H1 (cell line): ENCODE measurements around the gene UQCC3. TPM values are rescaled to one million over a fixed set of nuclear protein-coding genes. Genes with fewer than 3 reads are reported as not detected.

Experiments used
- CTCF ChIA-PET: fragments of 300-600 bp; sonication (Branson Sonifier 250); formaldehyde crosslinking; loops from one replicate; lab custom pipeline; 2021; ENCODE audit not compliant: partially characterized antibody; lab: Charles Lee
- POLR2A ChIA-PET: fragments of 300-600 bp; sonication (Branson Sonifier 250); formaldehyde crosslinking; loops from one replicate; lab custom pipeline; 2021; ENCODE audit warnings: inconsistent platforms; ENCODE audit not compliant: partially characterized antibody; lab: Charles Lee
- DNase-seq, 2 experiments: peaks; one replicate each; pipeline versions ENCODE4 v3.0.0 to v3.0.0-alpha.2; 2010 to 2022; ENCODE audit warnings: low spot score in 2 of 2, low read depth in 1 of 2, mixed read lengths in 1 of 2
- FAIRE-seq: peaks from 2 replicates; lab custom pipeline; 2011; peaks lifted over from hg19 to GRCh38; lab: Jason Lieb, UNC
- H2AFZ ChIP-seq: 2 replicates; pipeline ENCODE4 v1.8.1; 2012; ENCODE audit warnings: low read length, inconsistent platforms
- H2AK5ac ChIP-seq: 2 replicates; pipeline ENCODE4 v1.6.1; 2013; ENCODE audit warnings: low read depth, low read length
- H2BK120ac ChIP-seq: replicated peaks from 2 replicates; pipeline ENCODE3; 2013; ENCODE audit warnings: low read depth, low read length, inconsistent platforms
- H2BK12ac ChIP-seq: 2 replicates; pipeline ENCODE4 v1.6.1; 2013; ENCODE audit warnings: low read depth, low read length
- H2BK15ac ChIP-seq: 2 replicates; pipeline ENCODE4 v1.6.1; 2013; ENCODE audit warnings: low read length
- H2BK20ac ChIP-seq: 2 replicates; pipeline ENCODE4 v1.6.1; 2013; ENCODE audit warnings: low read length
- H2BK5ac ChIP-seq: 2 replicates; pipeline ENCODE4 v1.6.1; 2013; ENCODE audit warnings: low read depth, low read length
- H3K14ac ChIP-seq: 2 replicates; pipeline ENCODE4 v1.6.1; 2013; ENCODE audit warnings: inconsistent platforms; ENCODE audit not compliant: insufficient read length
- H3K18ac ChIP-seq: 2 replicates; pipeline ENCODE4 v1.6.1; 2013; ENCODE audit warnings: low read length; ENCODE audit errors: extremely low read depth
- H3K23ac ChIP-seq: 2 replicates; pipeline ENCODE4 v1.6.1; 2013; ENCODE audit warnings: inconsistent platforms; ENCODE audit not compliant: insufficient read length
- H3K23me2 ChIP-seq: 2 replicates; pipeline ENCODE4 v1.6.1; 2013; ENCODE audit warnings: low read depth, low read length
- H3K27ac ChIP-seq: 2 replicates; pipeline ENCODE4 v1.6.1; 2011; ENCODE audit warnings: low read depth, low read length, inconsistent platforms
- H3K27me3 ChIP-seq, 4 experiments: replicated peaks in 1 of 4; 1 replicate in 1 of 4; 2 replicates in 3 of 4; pipeline versions ENCODE4 v1.6.1 to v1.8.1; 2011 to 2013; ENCODE audit warnings: low read length in 3 of 4, mild to moderate bottlenecking in 3 of 4, inconsistent platforms in 2 of 4, mixed read lengths in 2 of 4, moderate library complexity in 1 of 4; ENCODE audit not compliant: control insufficient read depth in 3 of 4, insufficient read depth in 3 of 4; ENCODE audit errors: extremely low read depth in 1 of 4
- H3K36me3 ChIP-seq, 4 experiments: 2 replicates each; pipeline versions ENCODE4 v1.6.1 to v1.8.1; 2011 to 2013; ENCODE audit warnings: mild to moderate bottlenecking in 4 of 4, low read length in 3 of 4, moderate library complexity in 2 of 4, control low read depth in 1 of 4, inconsistent platforms in 1 of 4; ENCODE audit not compliant: insufficient read depth in 4 of 4, control insufficient read depth in 2 of 4
- H3K4ac ChIP-seq: replicated peaks from 2 replicates; pipeline ENCODE3; 2013; ENCODE audit warnings: low read length, low read depth, mixed read lengths, inconsistent platforms; ENCODE audit not compliant: insufficient read length
- H3K4me1 ChIP-seq, 4 experiments: replicated peaks in 1 of 4; 1 replicate in 1 of 4; 2 replicates in 3 of 4; pipeline versions ENCODE4 v1.6.1 to v1.8.1; 2011 to 2013; ENCODE audit warnings: low read length in 3 of 4, inconsistent platforms in 2 of 4, mixed read lengths in 1 of 4; ENCODE audit not compliant: insufficient read depth in 4 of 4, control insufficient read depth in 3 of 4
- H3K4me2 ChIP-seq, 2 experiments: 2 replicates each; pipeline versions ENCODE4 v1.6.1 to v1.8.1; 2011 to 2013; ENCODE audit warnings: low read depth in 2 of 2, low read length in 2 of 2, control low read depth in 1 of 2, inconsistent platforms in 1 of 2, mild to moderate bottlenecking in 1 of 2; ENCODE audit not compliant: insufficient read depth in 1 of 2
- H3K4me3 ChIP-seq, 4 experiments: fragments of 200-600, 300-600 bp in 1 of 4; sonication (generic), shearing (Covaris generic), sonication (Bioruptor Twin) in 1 of 4; 2 replicates each; pipeline versions ENCODE4 v1.5.1 to v1.8.1; 2011 to 2016; ENCODE audit warnings: low read length in 4 of 4, low read depth in 3 of 4, control low read depth in 2 of 4, inconsistent platforms in 2 of 4, mild to moderate bottlenecking in 2 of 4, mixed read lengths in 1 of 4, moderate library complexity in 1 of 4; ENCODE audit not compliant: insufficient read depth in 2 of 4; ENCODE audit errors: extremely low read depth in 1 of 4
- H3K56ac ChIP-seq: replicated peaks from 2 replicates; pipeline ENCODE3; 2013; ENCODE audit warnings: low read depth, mild to moderate bottlenecking, mixed read lengths, low read length, inconsistent platforms; ENCODE audit not compliant: insufficient read length
- H3K79me1 ChIP-seq: 2 replicates; pipeline ENCODE4 v1.6.1; 2013; ENCODE audit warnings: low read depth, low read length, control low read depth
- H3K79me2 ChIP-seq, 2 experiments: 2 replicates each; pipeline versions ENCODE4 v1.6.1 to v1.8.1; 2012 to 2013; ENCODE audit warnings: low read length in 2 of 2, mild to moderate bottlenecking in 2 of 2, inconsistent platforms in 1 of 2; ENCODE audit not compliant: insufficient read depth in 2 of 2, control insufficient read depth in 1 of 2
- H3K9ac ChIP-seq, 4 experiments: replicated peaks in 1 of 4; 1 replicate in 1 of 4; 2 replicates in 3 of 4; pipeline versions ENCODE4 v1.6.1 to v1.8.1; 2011 to 2013; ENCODE audit warnings: low read depth in 3 of 4, low read length in 3 of 4, control low read depth in 2 of 4, mild to moderate bottlenecking in 2 of 4, moderate library complexity in 2 of 4, inconsistent platforms in 1 of 4; ENCODE audit errors: extremely low read depth in 1 of 4
- H3K9me3 ChIP-seq, 2 experiments: 2 replicates each; pipeline versions ENCODE4 v1.6.1 to v1.8.1; 2012 to 2013; ENCODE audit warnings: mild to moderate bottlenecking in 2 of 2, moderate library complexity in 2 of 2, control low read depth in 1 of 2, inconsistent platforms in 1 of 2, low read depth in 1 of 2, low read length in 1 of 2, mixed read lengths in 1 of 2; ENCODE audit not compliant: insufficient read depth in 2 of 2
- H4K20me1 ChIP-seq, 2 experiments: replicated peaks in 1 of 2; 2 replicates each; pipeline versions ENCODE3 to v1.8.1; 2011 to 2013; ENCODE audit warnings: inconsistent platforms in 2 of 2, low read length in 2 of 2, mild to moderate bottlenecking in 1 of 2; ENCODE audit not compliant: insufficient read depth in 2 of 2, control insufficient read depth in 1 of 2
- H4K5ac ChIP-seq: 2 replicates; pipeline ENCODE4 v1.6.1; 2013; ENCODE audit warnings: low read length, low read depth, mixed read lengths, inconsistent platforms; ENCODE audit not compliant: insufficient read length
- H4K8ac ChIP-seq: 2 replicates; pipeline ENCODE4 v1.8.0; 2013; ENCODE audit warnings: mild to moderate bottlenecking, moderate library complexity, low read length, inconsistent platforms; ENCODE audit not compliant: insufficient read depth; ENCODE audit errors: extremely low read depth
- H4K91ac ChIP-seq: replicated peaks from 2 replicates; pipeline ENCODE3; 2013; ENCODE audit warnings: low read length, mixed read lengths, inconsistent platforms; ENCODE audit not compliant: insufficient read length
- CHD1 ChIP-seq: IDR thresholded peaks from 2 replicates; pipeline ENCODE4 v1.6.1; 2012; ENCODE audit warnings: low read depth, low read length, improper control_type of control experiment
- POLR2A ChIP-seq, 2 experiments: IDR thresholded peaks; 1 replicate in 1 of 2; 2 replicates in 1 of 2; pipeline ENCODE4 v1.6.1; 2011; ENCODE audit warnings: low read depth in 2 of 2, low read length in 2 of 2, mild to moderate bottlenecking in 2 of 2; ENCODE audit errors: control extremely low read depth in 1 of 2
- POLR2AphosphoS5 ChIP-seq: IDR thresholded peaks from 2 replicates; pipeline ENCODE4 v1.6.1; 2011; ENCODE audit warnings: low read depth, low read length
- SIRT6 ChIP-seq: IDR thresholded peaks from one replicate; pipeline ENCODE4 v1.7.1; 2012; ENCODE audit warnings: low read length, inconsistent platforms
- WGBS, 2 experiments: shearing (Covaris generic) in 1 of 2; methylation state at CpG; one replicate each; pipeline versions ENCODE4 v1.1.6 to v1.1.7; 2013 to 2015; ENCODE audit warnings: low lambda C conversion rate in 2 of 2, mixed read lengths in 2 of 2, inconsistent platforms in 1 of 2, low coverage in 1 of 2, missing lambda C conversion rate in 1 of 2; ENCODE audit not compliant: insufficient replicate concordance in 2 of 2, insufficient coverage in 1 of 2, insufficient read length in 1 of 2; ENCODE audit errors: extremely low coverage in 1 of 2, missing lambda C conversion rate in 1 of 2; 5-methylcytosine and 5-hydroxymethylcytosine counted together
- polyA plus RNA-seq, 7 experiments: library from polyadenylated mRNA; depleted of rRNA in 3 of 7; stranded (reverse) in 5 of 7; unstranded in 2 of 7; fragments of >200 nt in 5 of 7; fragments of 200-250 nt in 2 of 7; gene quantifications; 1 replicate in 5 of 7; 2 replicates in 1 of 7; 4 replicates in 1 of 7; pipeline versions ENCODE4 v1.2.1 to v1.2.3, GENCODE V29; 2011 to 2013; ENCODE audit warnings: missing spikeins in 2 of 7, mixed read lengths in 2 of 7
- total RNA-seq: library from RNA; stranded (reverse); fragmentation: NEBNext Ultra II Directional; extraction: Animal tissue kit (Norgen Biotek cat#: 25700); gene quantifications from 2 replicates; pipeline ENCODE4 v1.2.1, GENCODE V29; 2021
- TF ChIP-seq, protein P1 (sequence below), 3 experiments: IDR thresholded peaks; 1 replicate in 2 of 3; 2 replicates in 1 of 3; pipeline versions ENCODE4 v1.5.1 to v1.6.1; 2011; ENCODE audit warnings: low read length in 3 of 3, mild to moderate bottlenecking in 3 of 3, inconsistent platforms in 2 of 3, low read depth in 1 of 3, moderate library complexity in 1 of 3; ENCODE audit not compliant: insufficient read depth in 1 of 3; ENCODE audit errors: control extremely low read depth in 1 of 3

UQCC3 gene
- total and polyA plus RNA-seq, 2 of the 8 experiments (the other 6 are each of a cell fraction or from before 2014, with no cell fraction given), result 14.2 to 15.7 TPM

DNA sequence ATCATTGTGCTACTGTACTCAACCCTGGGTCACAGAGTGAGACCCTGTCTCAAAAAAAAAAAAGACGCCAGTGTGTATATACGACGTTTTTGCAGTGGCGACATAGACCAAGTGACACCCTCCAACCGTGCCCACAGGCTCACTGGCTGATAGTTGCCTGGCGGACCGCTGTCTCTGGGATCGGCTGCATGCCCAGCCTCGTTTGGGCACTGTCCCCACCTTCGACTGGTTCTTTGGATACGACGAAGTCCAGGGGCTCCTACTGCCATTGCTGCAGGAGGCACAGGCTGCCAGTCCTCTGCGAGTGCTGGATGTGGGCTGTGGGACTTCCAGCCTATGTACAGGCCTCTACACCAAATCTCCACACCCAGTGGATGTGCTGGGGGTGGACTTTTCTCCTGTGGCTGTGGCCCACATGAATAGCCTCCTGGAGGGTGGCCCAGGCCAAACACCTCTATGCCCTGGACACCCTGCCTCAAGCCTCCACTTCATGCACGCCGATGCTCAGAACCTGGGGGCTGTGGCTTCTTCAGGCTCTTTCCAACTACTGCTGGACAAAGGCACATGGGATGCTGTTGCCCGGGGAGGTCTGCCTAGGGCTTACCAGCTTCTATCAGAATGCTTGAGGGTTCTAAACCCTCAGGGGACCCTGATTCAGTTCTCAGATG, 5.1 kb upstream of the UQCC3 start:
- ChIA-PET POLR2A (interaction anchor here (0.6 to 61.4 kb wide), 28 partner anchors 6 to 223 kb away, joined by 3 to 2041 read pairs (median 20); partner anchors contain the start of genes B3GAT3, BSCL2, C11orf98 and CSKMT), CTCF (interaction anchor here (0.7 to 2.5 kb wide), 10 partner anchors 11 to 1525 kb away, joined by 3 to 8 read pairs (median 4); no protein-coding TSS in a partner anchor)
- TF ChIP-seq CHD1, result no peak
- TF ChIP-seq POLR2A (IDR thresholded peaks at IDR 0.05; ENCODE audit: control extremely low read depth in 1 of 2, low read depth in 2 of 2, low read length in 2 of 2), result peak; percentile 57 to 81
- TF ChIP-seq, protein P1, sequence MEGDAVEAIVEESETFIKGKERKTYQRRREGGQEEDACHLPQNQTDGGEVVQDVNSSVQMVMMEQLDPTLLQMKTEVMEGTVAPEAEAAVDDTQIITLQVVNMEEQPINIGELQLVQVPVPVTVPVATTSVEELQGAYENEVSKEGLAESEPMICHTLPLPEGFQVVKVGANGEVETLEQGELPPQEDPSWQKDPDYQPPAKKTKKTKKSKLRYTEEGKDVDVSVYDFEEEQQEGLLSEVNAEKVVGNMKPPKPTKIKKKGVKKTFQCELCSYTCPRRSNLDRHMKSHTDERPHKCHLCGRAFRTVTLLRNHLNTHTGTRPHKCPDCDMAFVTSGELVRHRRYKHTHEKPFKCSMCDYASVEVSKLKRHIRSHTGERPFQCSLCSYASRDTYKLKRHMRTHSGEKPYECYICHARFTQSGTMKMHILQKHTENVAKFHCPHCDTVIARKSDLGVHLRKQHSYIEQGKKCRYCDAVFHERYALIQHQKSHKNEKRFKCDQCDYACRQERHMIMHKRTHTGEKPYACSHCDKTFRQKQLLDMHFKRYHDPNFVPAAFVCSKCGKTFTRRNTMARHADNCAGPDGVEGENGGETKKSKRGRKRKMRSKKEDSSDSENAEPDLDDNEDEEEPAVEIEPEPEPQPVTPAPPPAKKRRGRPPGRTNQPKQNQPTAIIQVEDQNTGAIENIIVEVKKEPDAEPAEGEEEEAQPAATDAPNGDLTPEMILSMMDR (IDR thresholded peaks at IDR 0.05; ENCODE audit: control extremely low read depth in 1 of 3, insufficient read depth in 1 of 3, low read depth in 1 of 3, low read length in 3 of 3), result no peak
- peak; percentile 66; the same call in 1 of the 2 replicates for TF ChIP-seq POLR2AphosphoS5
- peak; percentile 21 for TF ChIP-seq SIRT6
- Histone ChIP-seq H3K4ac (peak overlapping the region; percentile 74), H2AK5ac (no peak overlapping the region), H2AFZ (no peak overlapping the region), H3K9ac (peak overlapping the region; percentile 57 to 92 (median 90)), H4K5ac (peak overlapping the region; percentile 84), H3K79me1 (peaks cover 5% of the 10 kb centered on the region), H3K27me3 (no peaks in the 10 kb centered on the region), H3K4me3 (peak overlapping the region; percentile 83 to 98 (median 95)), H3K36me3 (peaks cover 11 to 35% (median 20%) of the 10 kb centered on the region in 4 experiments), H2BK120ac (peak overlapping the region; percentile 56), H3K4me1 (peaks cover 4 to 11% (median 8%) of the 10 kb centered on the region in 4 experiments), H3K23ac (no peak overlapping the region), H4K20me1 (peaks cover 3 to 6% of the 10 kb centered on the region in 2 experiments), H2BK5ac (peak overlapping the region; percentile 80), H3K27ac (peak overlapping the region; percentile 73; the same call in 1 of the 2 replicates), H3K9me3 (no peaks in the 10 kb centered on the region), H4K8ac (no peak overlapping the region; the same call in 1 of the 2 replicates), H3K4me2 (peak overlapping the region; percentile 77 to 86), H2BK20ac (no peak overlapping the region), H2BK15ac (no peak overlapping the region), H4K91ac (peak overlapping the region; percentile 1), H3K79me2 (peaks cover 7 to 33% of the 10 kb centered on the region in 2 experiments; a peak in 3 of 4 replicates), H3K18ac (peak overlapping the region; percentile 63; the same call in 1 of the 2 replicates), H3K23me2 (peaks cover 15% of the 10 kb centered on the region), H2BK12ac (no peak overlapping the region), H3K14ac (no peak overlapping the region), H3K56ac (peak overlapping the region; percentile 93)
- no peak for FAIRE-seq
- no peak for DNase-seq
- 65% methylated on average over 16 of the region's 16 CpGs; no CpG with 5 or more reads in 1 of the 2 experiments for WGBS, 2 experiments
